Endodermal cell (in vitro differentiated cells): ENCODE data around the gene SUSD1. TPM values are rescaled to one million over a fixed set of nuclear protein-coding genes. Genes with fewer than 3 reads are reported as not detected.

ENCODE experiments used
- DNase-seq: peaks from one replicate; pipeline ENCODE4 v3.0.0-alpha.2; 2017
- H3K27ac ChIP-seq: 2 replicates; pipeline ENCODE4 v1.5.1; 2013; ENCODE audit warnings: mild to moderate bottlenecking, low read depth, low read length, moderate library complexity
- H3K27me3 ChIP-seq: 2 replicates; pipeline ENCODE4 v1.6.1; 2013; ENCODE audit warnings: mild to moderate bottlenecking, low read length, moderate library complexity; ENCODE audit not compliant: insufficient read depth, control insufficient read depth, poor library complexity, severe bottlenecking
- H3K36me3 ChIP-seq: 2 replicates; pipeline ENCODE4 v1.7.0; 2013; ENCODE audit warnings: mild to moderate bottlenecking, low read length, moderate library complexity; ENCODE audit not compliant: control insufficient read depth, insufficient read depth
- H3K4me1 ChIP-seq: one replicate; pipeline ENCODE4 v1.7.0; 2013; ENCODE audit warnings: low read length; ENCODE audit not compliant: control insufficient read depth, insufficient read depth
- H3K4me3 ChIP-seq: 2 replicates; pipeline ENCODE4 v1.5.1; 2013; ENCODE audit warnings: mild to moderate bottlenecking, low read length, moderate library complexity
- H3K9ac ChIP-seq: 2 replicates; pipeline ENCODE4 v1.6.1; 2013; ENCODE audit warnings: mild to moderate bottlenecking, low read length, moderate library complexity; ENCODE audit not compliant: poor library complexity, severe bottlenecking; ENCODE audit errors: extremely low read depth
- H3K9me3 ChIP-seq: 2 replicates; pipeline ENCODE4 v1.6.1; 2013; ENCODE audit warnings: mild to moderate bottlenecking, low read length, moderate library complexity; ENCODE audit not compliant: control insufficient read depth
- H3K27ac Mint-ChIP-seq: 2 replicates; pipeline ENCODE4 v1.8.0; 2020; ENCODE audit warnings: mixed read lengths
- H3K27me3 Mint-ChIP-seq: 2 replicates; pipeline ENCODE4 v1.8.0; 2021; ENCODE audit warnings: mild to moderate bottlenecking, mixed read lengths; ENCODE audit not compliant: insufficient read depth
- H3K36me3 Mint-ChIP-seq: 2 replicates; pipeline ENCODE4 v1.8.0; 2020; ENCODE audit warnings: low read depth, mixed read lengths
- H3K4me1 Mint-ChIP-seq: 2 replicates; pipeline ENCODE4 v1.8.0; 2020; ENCODE audit warnings: mixed read lengths
- H3K4me3 Mint-ChIP-seq: 2 replicates; pipeline ENCODE4 v1.8.0; 2020; ENCODE audit warnings: mild to moderate bottlenecking, moderate library complexity, mixed read lengths
- H3K9me3 Mint-ChIP-seq: 2 replicates; pipeline ENCODE4 v1.8.0; 2020; ENCODE audit warnings: mild to moderate bottlenecking, mixed read lengths
- CTCF ChIP-seq: fragments of 200-600 bp; sonication (generic); conservative IDR thresholded peaks from 2 replicates; pipeline ENCODE4 v1.5.0; 2021; ENCODE audit warnings: antibody characterized with exemption, mild to moderate bottlenecking
- WGBS, 2 experiments: methylation state at CpG; one replicate each; pipeline versions ENCODE4 v1.1.5 to v1.1.7; 2013; ENCODE audit warnings: missing lambda C conversion rate in 2 of 2, mixed read lengths in 1 of 2; ENCODE audit not compliant: insufficient coverage in 1 of 2, insufficient read length in 1 of 2; 5-methylcytosine and 5-hydroxymethylcytosine counted together
- total RNA-seq, 2 donors: library from RNA; stranded (reverse); fragmentation: NEBNext Ultra II Directional in 1 of 2; extraction: Animal tissue kit (Norgen Biotek cat#: 25700) in 1 of 2; gene quantifications; 2 replicates in 1 of 2; 3 replicates in 1 of 2; pipeline ENCODE4 v1.2.1, GENCODE V29; 2021

SUSD1 gene
- total RNA-seq, 2 donors from 2014 or later, result 7.7 to 10.4 TPM

DNA sequence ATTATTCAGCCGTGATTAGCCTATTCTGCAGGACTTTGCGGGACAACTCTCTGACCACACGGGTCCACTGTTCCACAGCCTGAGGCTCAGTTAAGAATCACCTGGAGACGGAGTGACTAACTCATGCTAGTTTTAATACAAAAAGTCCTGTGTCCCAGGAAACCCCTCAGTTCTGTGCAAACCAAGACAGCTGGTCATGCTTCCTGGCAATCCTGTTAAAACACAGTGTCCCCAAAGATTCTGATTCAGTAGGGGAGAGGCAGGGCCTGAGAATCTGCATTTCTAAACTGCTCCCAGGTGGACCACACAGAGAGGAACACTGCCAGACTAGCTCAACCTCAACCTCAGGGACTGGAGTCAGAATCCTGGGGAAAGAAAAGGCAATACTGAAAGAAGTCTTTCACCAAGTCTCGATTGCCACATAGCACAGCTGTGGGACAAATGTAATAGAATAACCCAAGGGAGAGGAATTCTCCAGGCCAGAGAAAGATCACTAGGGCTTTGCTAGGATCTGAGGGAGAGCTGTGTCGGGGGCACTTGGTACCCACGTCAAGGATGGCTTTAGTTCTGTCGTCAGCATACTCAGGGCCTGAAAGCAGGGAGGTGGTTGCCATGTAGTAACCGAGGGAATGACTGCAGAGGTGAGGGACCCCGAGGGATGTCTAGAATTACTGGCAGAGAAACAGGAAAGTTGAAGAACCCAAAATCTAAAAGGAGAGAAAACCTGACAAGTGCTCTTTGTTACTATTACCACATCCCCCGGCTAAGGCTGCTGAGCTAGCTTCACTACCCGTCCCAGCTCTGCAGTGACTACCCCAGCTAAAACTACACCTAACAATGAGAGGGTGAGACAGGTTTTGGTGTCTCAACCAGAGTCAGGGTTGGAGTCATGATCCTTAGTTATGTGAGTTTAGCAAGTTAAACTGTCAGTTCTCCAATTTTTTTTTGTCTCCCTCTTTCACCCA lies 8.6 kb downstream of the SUSD1 start:
- no peaks in the 10 kb centered on the region for H3K4me1 ChIP-seq
- H3K4me3 Mint-ChIP-seq, result no peak overlapping the region
- H3K9ac ChIP-seq, result no peak overlapping the region
- peak; percentile 24 for TF ChIP-seq CTCF
- DNase-seq, result peak; percentile 50
- H3K4me3 ChIP-seq, result no peak overlapping the region
- whole genome bisulfite sequencing, 2 experiments, result 83 to 86% methylated on average over 8 to 12 of the region's 12 CpGs
- peaks cover 11% of the 10 kb centered on the region for H3K4me1 Mint-ChIP-seq
- H3K36me3 Mint-ChIP-seq, result no peaks in the 10 kb centered on the region
- H3K27me3 Mint-ChIP-seq, result no peaks in the 10 kb centered on the region
- no peak overlapping the region for H3K27ac Mint-ChIP-seq
- H3K9me3 ChIP-seq, result no peaks in the 10 kb centered on the region
- H3K9me3 Mint-ChIP-seq, result no peaks in the 10 kb centered on the region
- H3K36me3 ChIP-seq, result no peaks in the 10 kb centered on the region
- H3K27me3 ChIP-seq, result no peaks in the 10 kb centered on the region
- H3K27ac ChIP-seq, result no peak overlapping the region

- H3K36me3 Mint-ChIP-seq, result no peaks in the 10 kb centered on the region
- no peak overlapping the region for H3K4me3 Mint-ChIP-seq
- H3K27me3 ChIP-seq, result no peaks in the 10 kb centered on the region
- H3K27me3 Mint-ChIP-seq, result no peaks in the 10 kb centered on the region
- H3K4me3 ChIP-seq, result no peak overlapping the region
- no peak for TF ChIP-seq CTCF
- no peak overlapping the region for H3K9ac ChIP-seq
- H3K9me3 ChIP-seq, result no peaks in the 10 kb centered on the region
- H3K4me1 ChIP-seq, result no peaks in the 10 kb centered on the region
- peaks cover 2% of the 10 kb centered on the region for H3K4me1 Mint-ChIP-seq
- no peak overlapping the region for H3K27ac ChIP-seq
- no peak overlapping the region for H3K27ac Mint-ChIP-seq
- 88 to 96% methylated on average over 1 to 5 of the region's 5 CpGs for WGBS, 2 experiments
- DNase-seq, result no peak
- no peaks in the 10 kb centered on the region for H3K9me3 Mint-ChIP-seq
- H3K36me3 ChIP-seq, result no peaks in the 10 kb centered on the region
Observed at GRCh38 chr9:112162621-112163413, 12.3 kb downstream of the SUSD1 start.

DNA sequence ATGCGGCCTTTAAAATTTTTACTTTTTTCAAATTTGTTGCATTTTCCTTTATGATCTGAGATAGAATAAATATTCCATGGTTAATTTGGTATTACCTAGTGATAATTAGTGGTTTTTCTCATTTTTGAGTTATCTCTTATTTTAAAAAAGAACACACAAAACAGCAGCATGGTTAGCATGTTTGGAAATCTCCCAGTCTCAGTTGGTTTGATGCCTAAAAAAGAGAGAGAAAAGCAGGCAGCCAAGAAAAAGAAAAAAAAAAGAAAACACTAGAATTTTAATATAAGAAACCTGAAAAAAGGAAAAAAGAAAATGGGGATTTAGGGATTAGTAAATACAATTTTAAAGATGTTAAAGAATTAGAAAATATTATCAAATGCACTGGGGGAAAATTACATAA lies 15.3 kb downstream of the SUSD1 start:
- no peaks in the 10 kb centered on the region for H3K9me3 Mint-ChIP-seq

More for the DNA sequence above, 15.3 kb downstream of the SUSD1 start:
- no peak overlapping the region for H3K9ac ChIP-seq
- H3K9me3 ChIP-seq, result no peaks in the 10 kb centered on the region
- no peaks in the 10 kb centered on the region for H3K36me3 ChIP-seq
- Mint-ChIP-seq H3K36me3 (no peaks in the 10 kb centered on the region), H3K27me3 (no peaks in the 10 kb centered on the region), H3K27ac (no peak overlapping the region), H3K4me1 (peaks cover 2% of the 10 kb centered on the region), H3K4me3 (no peak overlapping the region)
- no peak for DNase-seq
- H3K27ac ChIP-seq, result no peak overlapping the region
- no peak overlapping the region for H3K4me3 ChIP-seq
- 89% methylated on average over 1 of the region's 1 CpG; no CpG with 5 or more reads in 1 of the 2 experiments for WGBS, 2 experiments
- no peak for TF ChIP-seq CTCF
- no peaks in the 10 kb centered on the region for H3K4me1 ChIP-seq
- H3K27me3 ChIP-seq, result no peaks in the 10 kb centered on the region
